Adrenal gland (tissue), 12 donors: Measurements from ENCODE around the gene RAB26. TPM values are rescaled to one million over a fixed set of nuclear protein-coding genes. Genes with fewer than 3 reads are reported as not detected.
"Not testable (repeated sequence)": the region's sequence is repeated elsewhere in the genome, so short reads cannot be mapped to it uniquely, and the experiment has no call there.

Experiments used
- DNase-seq, 7 donors: peaks; one replicate each; pipeline ENCODE4 v3.0.0-alpha.2; 2019 to 2020
- H3K27ac ChIP-seq, 5 donors: fragments of 200-600 bp; sonication (generic) in 4 of 5; 1 replicate in 3 of 5; 2 replicates in 2 of 5; pipeline versions ENCODE4 v1.5.1 to v1.8.0; 2016 to 2020; ENCODE audit warnings: mild to moderate bottlenecking in 1 of 5
- H3K27me3 ChIP-seq: fragments of 200-600 bp; 2 replicates; pipeline ENCODE4 v1.8.0; 2021
- H3K36me3 ChIP-seq, 2 donors: fragments of 200-600 bp; replicated peaks in 1 of 2; 1 replicate in 1 of 2; 2 replicates in 1 of 2; pipeline versions ENCODE4 v1.5.1 to v1.8.0; 2018 to 2022
- H3K4me1 ChIP-seq, 2 donors: fragments of 200-600 bp; replicated peaks in 1 of 2; 1 replicate in 1 of 2; 2 replicates in 1 of 2; pipeline versions ENCODE4 v1.5.1 to v1.8.0; 2018 to 2021
- H3K4me3 ChIP-seq, 4 donors: fragments of 200-600 bp; sonication (generic) in 3 of 4; one replicate each; pipeline ENCODE4 v1.5.1; 2016 to 2018
- H3K9me3 ChIP-seq, 3 donors: fragments of 200-600 bp; sonication (generic) in 1 of 3; replicated peaks in 1 of 3; 1 replicate in 2 of 3; 2 replicates in 1 of 3; pipeline versions ENCODE4 v1.5.1 to v1.8.0; 2016 to 2021
- CTCF ChIP-seq, 6 experiments: fragments of 450-650 bp in 4 of 6; fragments of 200-600 bp in 2 of 6; sonication (generic) in 1 of 6; IDR thresholded peaks; 1 replicate in 5 of 6; 2 replicates in 1 of 6; pipeline versions ENCODE4 v1.5.1 to v1.8.0; 2016 to 2021; ENCODE audit warnings: antibody characterized with exemption in 6 of 6, mild to moderate bottlenecking in 2 of 6, moderate library complexity in 1 of 6
- POLR2A ChIP-seq, 2 donors: fragments of 450-650 bp; IDR thresholded peaks; one replicate each; pipeline ENCODE4 v1.6.1; 2017; ENCODE audit warnings: antibody characterized with exemption in 2 of 2, mild to moderate bottlenecking in 2 of 2, moderate library complexity in 1 of 2
- WGBS, 4 donors: extraction: QIAGEN DNeasy Blood & Tissue Kit in 2 of 4; methylation state at CpG; one replicate each; pipeline versions ENCODE4 v1.1.5 to v1.1.7; 2013 to 2017; 5-methylcytosine and 5-hydroxymethylcytosine counted together
- intact Hi-C, 2 donors: fragments of 100-400 bp; cut with DNase I; formaldehyde crosslinking; loops; one replicate each; pipeline versions ENCODE4 v1.14.1 to v1.15.0; 2022 to 2023
- microRNA counts, 2 donors: library from miRNA; unstranded; fragments of <30 nt; microRNA quantifications; one replicate each; lab custom pipeline; 2016
- microRNA-seq, 3 donors: library from miRNA; unstranded; fragments of <30 nt; microRNA quantifications; one replicate each; pipeline ENCODE4, GENCODE V29; 2017 to 2020
- polyA plus RNA-seq, 3 donors: library from polyadenylated mRNA; stranded (reverse); fragments of 200-250 nt in 2 of 3; fragments of 350-450 nt in 1 of 3; fragmentation: Illumina TruSeq in 1 of 3; extraction: RNeasy Lipid Tissue Mini Kit (QIAGEN cat#74804) in 1 of 3; gene quantifications; one replicate each; pipeline ENCODE4 v1.2.3, GENCODE V29; 2013 to 2014
- small RNA-seq, 2 donors: library from RNA; depleted of rRNA; stranded (forward); fragments of <200 nt; gene quantifications; one replicate each; pipeline ENCODE3, GENCODE V24; 2016
- total RNA-seq, 9 donors: library from RNA; depleted of rRNA in 4 of 9; stranded (reverse); fragments of >200 nt in 4 of 9; fragments of 120-200 nt in 1 of 9; fragmentation: NEBNext Ultra II Directional in 1 of 9; extraction: Animal tissue kit (Norgen Biotek cat#: 25700) in 1 of 9; gene quantifications; one replicate each; pipeline versions ENCODE4 v1.1.0 to v1.2.4, GENCODE V29; 2013 to 2023
- donor health status: healthy with polysubstance abuse.
- donor health status: Bipolar disorder and iron deficiency.
- donor health status: DM: yes; HTN: yes; CAD: no.
- donor health status: DM: no; HTN: no; CAD: no.
- donor health status: DM: no; HTN: no; CAD: no.
- donor health status: DM: yes; HTN: yes; CAD: no.

Gene RAB26
- total and polyA plus RNA-seq, 12 donors = 0.46 to 23.1 (median 1.8) TPM; not detected in 2

- 53 to 80% (median 77%) methylated on average over 6 to 14 of the region's 14 CpGs for WGBS, 4 donors
- no peaks in the 10 kb centered on the region for H3K36me3 ChIP-seq
- H3K27ac ChIP-seq = no peak overlapping the region
- TF ChIP-seq POLR2A (IDR thresholded peaks at IDR 0.05) (no peak), CTCF (IDR thresholded peaks at IDR 0.05) (no peak)
- no peaks in the 10 kb centered on the region for H3K9me3 ChIP-seq
- DNase-seq = no peak
- no peak overlapping the region for H3K4me3 ChIP-seq
- H3K4me1 ChIP-seq = peaks cover 3 to 9% of the 10 kb centered on the region in 2 donors
- peaks cover 13% of the 10 kb centered on the region for H3K27me3 ChIP-seq
- intact Hi-C loops = no loop called here
These were observed 51.3 kb downstream of the RAB26 start for GRCh38 chr16:2199621-2200139.

DNA sequence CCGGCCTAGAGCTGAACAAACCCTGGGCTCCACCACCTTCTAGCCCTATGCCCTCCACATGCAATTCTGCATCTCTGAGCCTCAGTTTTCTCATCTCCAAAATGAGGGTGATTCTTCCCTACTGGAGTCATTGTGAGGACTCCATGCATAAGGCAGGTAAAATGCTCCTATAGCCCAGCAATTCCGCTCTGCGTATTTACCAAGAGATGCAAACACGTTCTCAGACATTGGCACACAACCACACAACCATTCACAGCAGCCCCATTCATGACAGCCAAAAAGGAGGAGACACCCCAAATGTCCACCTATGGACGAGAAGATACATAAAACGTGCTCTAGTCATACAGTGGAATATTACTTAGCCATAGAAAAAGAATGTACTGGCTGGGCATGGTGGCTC is 51.9 kb downstream of the RAB26 start:
- DNase-seq = no peak
- Histone ChIP-seq H3K27me3 (peaks cover 7% of the 10 kb centered on the region), H3K9me3 (no peaks in the 10 kb centered on the region), H3K4me1 (peaks cover 5 to 11% of the 10 kb centered on the region in 2 donors), H3K4me3 (no peak overlapping the region), H3K27ac (no peak overlapping the region), H3K36me3 (no peaks in the 10 kb centered on the region)
- intact Hi-C loops = no loop called here
- TF ChIP-seq CTCF (IDR thresholded peaks at IDR 0.05) = no peak
- no peak for TF ChIP-seq POLR2A (IDR thresholded peaks at IDR 0.05)
- WGBS, 4 donors = 86 to 92% (median 90%) methylated on average over 6 of the region's 6 CpGs

DNA sequence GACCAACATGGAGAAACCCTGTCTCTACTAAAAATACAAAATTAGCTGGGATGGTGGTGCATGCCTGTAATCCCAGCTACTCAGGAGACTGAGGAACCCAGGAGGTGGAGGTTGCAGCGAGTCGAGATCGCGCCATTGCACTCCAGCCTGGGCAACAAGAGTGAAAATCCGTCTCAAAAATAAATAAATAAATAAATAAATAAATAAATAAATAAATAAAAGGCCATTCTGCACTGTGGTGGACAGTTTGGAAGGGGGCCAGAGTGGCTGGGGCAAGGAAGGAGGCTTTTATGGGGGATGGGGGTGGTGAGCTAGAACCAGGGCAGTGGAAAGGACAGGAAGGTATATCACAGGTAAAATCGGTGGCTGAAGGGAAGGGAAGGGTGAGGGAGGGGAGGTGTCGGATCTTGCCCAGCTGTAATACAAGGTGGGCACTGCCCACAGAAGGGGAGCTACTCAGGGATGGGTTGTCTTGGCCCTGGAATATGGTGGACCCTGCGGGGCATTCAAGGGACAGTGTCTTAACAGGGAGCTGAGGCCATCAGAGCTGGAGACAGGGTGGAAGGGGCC is 54.8 kb downstream of the RAB26 start:
- DNase-seq, H3K4me3 ChIP-seq, H3K9me3 ChIP-seq, intact Hi-C loops, H3K27me3 ChIP-seq, H3K27ac ChIP-seq: not testable (repeated sequence)
- Histone ChIP-seq H3K36me3 (peaks cover 0 to 15% of the 10 kb centered on the region in 2 donors), H3K4me1 (peaks cover 5 to 17% of the 10 kb centered on the region in 2 donors)
- WGBS, 4 donors = 94 to 96% (median 95%) methylated on average over 8 of the region's 8 CpGs

MicroRNAs within 50 kb of the gene (microRNA counts, 767-probe panel; counts per million panel counts)
- 0 counts per million in 2 donors for microRNA hsa-miR-3180 (lab: Ali Mortazavi, UCI)
- 4,342 to 5,012 counts per million in 2 donors for microRNA hsa-miR-4516 (lab: Ali Mortazavi, UCI)

Small RNA genes within 50 kb of the gene (microRNA-seq; reads per million reads assigned to microRNA genes)
- gene MIR3180-5 = 0 reads per million in 3 donors
- 0 reads per million in 3 donors for gene MIR4516
- 0 reads per million in 3 donors for gene MIR6511B1

Small RNA genes within 50 kb of the gene (small RNA-seq; reads per million reads assigned to genes)
- gene MIR3180-5 (0 reads per million in 2 donors), gene MIR4516 (0 reads per million in 2 donors), gene RF00019 (0 reads per million in 2 donors), gene SNORD60 (0 reads per million in 2 donors)

Other genes starting within 250 kb of the RAB26 start
- under 1 TPM in 1 of 9 donors, not detected in 8; 0.11 TPM for gene HS3ST6, start 230.2 kb upstream of the RAB26 start, total RNA-seq
- gene HS3ST6, start 230.2 kb upstream of the RAB26 start, polyA plus RNA-seq = under 1 TPM in 1 of 3 donors, not detected in 2; 0.07 TPM
- 10 to 100 TPM in 7 of 9 donors, 1 to 10 TPM in 2; 9.2 to 21.5 (median 14.8) TPM for gene MSRB1, start 205.4 kb upstream of the RAB26 start, total RNA-seq
- gene MSRB1, start 205.4 kb upstream of the RAB26 start, polyA plus RNA-seq = 10 to 100 TPM in 2 of 3 donors, 1 to 10 TPM in 1; 8.1 to 38.9 (median 21.5) TPM
- gene RPL3L, start 193.9 kb upstream of the RAB26 start, total RNA-seq = under 1 TPM in 2 of 9 donors, not detected in 7; 0.06 to 0.20 TPM
- under 1 TPM in 1 of 3 donors, not detected in 2; 0.07 TPM for gene RPL3L, start 193.9 kb upstream of the RAB26 start, polyA plus RNA-seq
- gene NDUFB10, start 189.1 kb upstream of the RAB26 start, total RNA-seq = 100 to 1,000 TPM; 134 to 298 (median 155) TPM
- 100 to 1,000 TPM; 109 to 268 (median 213) TPM for gene NDUFB10, start 189.1 kb upstream of the RAB26 start, polyA plus RNA-seq
- 1,000 to 10,000 TPM; 1,192 to 2,338 (median 1,647) TPM for gene RPS2, start 183.8 kb upstream of the RAB26 start, total RNA-seq
- gene RPS2, start 183.8 kb upstream of the RAB26 start, polyA plus RNA-seq = 1,000 to 10,000 TPM; 1,045 to 4,016 (median 2,050) TPM
- gene RNF151, start 181.8 kb upstream of the RAB26 start, total RNA-seq = under 1 TPM in 1 of 9 donors, not detected in 8; 0.47 TPM
- gene RNF151, start 181.8 kb upstream of the RAB26 start, polyA plus RNA-seq = under 1 TPM in 2 of 3 donors, not detected in 1; 0.20 to 0.64 TPM
- gene TBL3, start 176.6 kb upstream of the RAB26 start, total RNA-seq = 100 to 1,000 TPM in 1 of 9 donors, 10 to 100 TPM in 8; 22.3 to 137 (median 34.8) TPM
- 100 to 1,000 TPM in 2 of 3 donors, 10 to 100 TPM in 1; 10.8 to 106 (median 105) TPM for gene TBL3, start 176.6 kb upstream of the RAB26 start, polyA plus RNA-seq
- gene NOXO1, start 167.2 kb upstream of the RAB26 start, total RNA-seq = under 1 TPM in 3 of 9 donors, not detected in 6; 0.28 to 0.53 (median 0.47) TPM
- 1 to 10 TPM in 2 of 3 donors, not detected in 1; 1.3 to 3.3 TPM for gene NOXO1, start 167.2 kb upstream of the RAB26 start, polyA plus RNA-seq
- 10 to 100 TPM; 16.4 to 37.6 (median 26.9) TPM for gene GFER, start 164.4 kb upstream of the RAB26 start, total RNA-seq
- gene GFER, start 164.4 kb upstream of the RAB26 start, polyA plus RNA-seq = 10 to 100 TPM; 17.4 to 60.8 (median 54.4) TPM
- 10 to 100 TPM in 1 of 9 donors, 1 to 10 TPM in 3, under 1 TPM in 3, not detected in 2; 0.54 to 10.9 (median 1.1) TPM for gene SYNGR3, start 158.7 kb upstream of the RAB26 start, total RNA-seq
- 1 to 10 TPM; 3.2 to 5.2 (median 4.4) TPM for gene SYNGR3, start 158.7 kb upstream of the RAB26 start, polyA plus RNA-seq
- gene ZNF598, start 138.8 kb upstream of the RAB26 start, total RNA-seq = 10 to 100 TPM in 8 of 9 donors, 1 to 10 TPM in 1; 4.7 to 36.6 (median 27.5) TPM
- gene ZNF598, start 138.8 kb upstream of the RAB26 start, polyA plus RNA-seq = 10 to 100 TPM in 2 of 3 donors, 1 to 10 TPM in 1; 8.3 to 51.5 (median 37.9) TPM
- gene NPW, start 128.8 kb upstream of the RAB26 start, total RNA-seq = 1 to 10 TPM in 3 of 9 donors, under 1 TPM in 1, not detected in 5; 0.50 to 3.9 (median 1.4) TPM
- 1 to 10 TPM in 1 of 3 donors, under 1 TPM in 1, not detected in 1; 0.88 to 1.3 TPM for gene NPW, start 128.8 kb upstream of the RAB26 start, polyA plus RNA-seq
- gene NHERF2, start 121.7 kb upstream of the RAB26 start, total RNA-seq = 100 to 1,000 TPM in 2 of 9 donors, 10 to 100 TPM in 7; 12.9 to 155 (median 66.8) TPM
- gene NHERF2, start 121.7 kb upstream of the RAB26 start, polyA plus RNA-seq = 100 to 1,000 TPM in 2 of 3 donors, 10 to 100 TPM in 1; 12.5 to 263 (median 147) TPM
- gene NTHL1, start 100.8 kb upstream of the RAB26 start, total RNA-seq = 10 to 100 TPM in 7 of 9 donors, 1 to 10 TPM in 2; 7.9 to 35.7 (median 14.9) TPM
- 10 to 100 TPM in 2 of 3 donors, 1 to 10 TPM in 1; 1.5 to 36.6 (median 34.3) TPM for gene NTHL1, start 100.8 kb upstream of the RAB26 start, polyA plus RNA-seq
- gene TSC2, start 100.6 kb upstream of the RAB26 start, total RNA-seq = 100 to 1,000 TPM in 2 of 9 donors, 10 to 100 TPM in 7; 18.6 to 148 (median 92.0) TPM
- 100 to 1,000 TPM in 2 of 3 donors, 10 to 100 TPM in 1; 56.9 to 333 (median 105) TPM for gene TSC2, start 100.6 kb upstream of the RAB26 start, polyA plus RNA-seq
- gene PKD1, start 12.7 kb upstream of the RAB26 start, total RNA-seq = 100 to 1,000 TPM in 5 of 9 donors, 10 to 100 TPM in 4; 16.6 to 145 (median 100) TPM
- 100 to 1,000 TPM in 2 of 3 donors, 1 to 10 TPM in 1; 9.2 to 359 (median 104) TPM for gene PKD1, start 12.7 kb upstream of the RAB26 start, polyA plus RNA-seq
- 100 to 1,000 TPM in 1 of 9 donors, 10 to 100 TPM in 8; 28.4 to 129 (median 57.1) TPM for gene TRAF7, start 7.2 kb downstream of the RAB26 start, total RNA-seq
- gene TRAF7, start 7.2 kb downstream of the RAB26 start, polyA plus RNA-seq = 10 to 100 TPM; 21.0 to 47.8 (median 43.8) TPM
- 1 to 10 TPM in 3 of 9 donors, under 1 TPM in 4, not detected in 2; 0.06 to 3.7 (median 0.83) TPM for gene CASKIN1, start 48.0 kb downstream of the RAB26 start, total RNA-seq
- 1 to 10 TPM in 2 of 3 donors, not detected in 1; 1.4 to 5.2 TPM for gene CASKIN1, start 48.0 kb downstream of the RAB26 start, polyA plus RNA-seq
- 100 to 1,000 TPM in 1 of 9 donors, 10 to 100 TPM in 8; 31.2 to 116 (median 49.4) TPM for gene MLST8, start 56.8 kb downstream of the RAB26 start, total RNA-seq
- 10 to 100 TPM; 21.9 to 96.3 (median 69.1) TPM for gene MLST8, start 56.8 kb downstream of the RAB26 start, polyA plus RNA-seq
- 1 to 10 TPM in 7 of 9 donors, under 1 TPM in 2; 0.36 to 6.4 (median 2.7) TPM for gene BRICD5, start 62.2 kb downstream of the RAB26 start, total RNA-seq
- gene BRICD5, start 62.2 kb downstream of the RAB26 start, polyA plus RNA-seq = 10 to 100 TPM in 1 of 3 donors, 1 to 10 TPM in 1, under 1 TPM in 1; 0.60 to 57.4 (median 8.9) TPM
- 10 to 100 TPM in 6 of 9 donors, 1 to 10 TPM in 3; 8.3 to 24.1 (median 14.3) TPM for gene PGP, start 66.2 kb downstream of the RAB26 start, total RNA-seq
- 10 to 100 TPM in 2 of 3 donors, 1 to 10 TPM in 1; 8.4 to 20.4 (median 12.8) TPM for gene PGP, start 66.2 kb downstream of the RAB26 start, polyA plus RNA-seq
- 10 to 100 TPM; 18.6 to 37.4 (median 25.4) TPM for gene E4F1, start 75.0 kb downstream of the RAB26 start, total RNA-seq
- gene E4F1, start 75.0 kb downstream of the RAB26 start, polyA plus RNA-seq = 100 to 1,000 TPM in 1 of 3 donors, 10 to 100 TPM in 1, 1 to 10 TPM in 1; 2.9 to 121 (median 80.0) TPM
- gene DNASE1L2, start 87.8 kb downstream of the RAB26 start, total RNA-seq = 1 to 10 TPM in 2 of 9 donors, under 1 TPM in 6, not detected in 1; 0.25 to 2.9 (median 0.72) TPM
- 1 to 10 TPM in 2 of 3 donors, not detected in 1; 2.2 to 6.0 TPM for gene DNASE1L2, start 87.8 kb downstream of the RAB26 start, polyA plus RNA-seq
- gene ECI1, start 103.0 kb downstream of the RAB26 start, total RNA-seq = 10 to 100 TPM; 34.7 to 80.2 (median 57.8) TPM
- gene ECI1, start 103.0 kb downstream of the RAB26 start, polyA plus RNA-seq = 100 to 1,000 TPM in 1 of 3 donors, 10 to 100 TPM in 1, 1 to 10 TPM in 1; 5.8 to 172 (median 99.0) TPM
- gene RNPS1, start 119.5 kb downstream of the RAB26 start, total RNA-seq = 100 to 1,000 TPM in 8 of 9 donors, 10 to 100 TPM in 1; 83.5 to 176 (median 125) TPM
- gene RNPS1, start 119.5 kb downstream of the RAB26 start, polyA plus RNA-seq = 100 to 1,000 TPM in 1 of 3 donors, 10 to 100 TPM in 2; 90.2 to 105 (median 93.6) TPM
- 10 to 100 TPM in 8 of 9 donors, 1 to 10 TPM in 1; 3.3 to 30.8 (median 23.4) TPM for gene ABCA3, start 192.1 kb downstream of the RAB26 start, total RNA-seq
- 10 to 100 TPM; 12.4 to 21.3 (median 12.8) TPM for gene ABCA3, start 192.1 kb downstream of the RAB26 start, polyA plus RNA-seq